Measurements from ENCODE around the gene SH3BP5.

GRCh38 chr3:15324379-15324808, 8.0 kb downstream of the SH3BP5 start:
- no peak for TF ChIP-seq CTCF (IDR thresholded peaks at IDR 0.05)
- no peak for TF ChIP-seq EZH2 (IDR thresholded peaks at IDR 0.05; ENCODE audit: borderline replicate concordance, insufficient read depth, low read depth, low read length, poor library complexity, severe bottlenecking)

Measured in B cell (primary cell).